HG03066 (cell line): ENCODE measurements around the gene STX19.
"Not testable (repeated sequence)": the region's sequence is repeated elsewhere in the genome, so short reads cannot be mapped to it uniquely, and the experiment has no call there.

ENCODE experiments used
- ATAC-seq: cut with Tn5 transposase; IDR thresholded peaks from one replicate; pipeline ENCODE4 v1.9.1; 2021; ENCODE audit warnings: low read depth; ENCODE audit not compliant: unreplicated experiment

The STX19 gene

GRCh38 chr3:94028093-94028837 is at the start of gene STX19:
Gene STX19 (minus strand): TSS chr3:94028597. CDS start chr3:94015269, 13,328 bp downstream.
- no peak for ATAC-seq

DNA sequence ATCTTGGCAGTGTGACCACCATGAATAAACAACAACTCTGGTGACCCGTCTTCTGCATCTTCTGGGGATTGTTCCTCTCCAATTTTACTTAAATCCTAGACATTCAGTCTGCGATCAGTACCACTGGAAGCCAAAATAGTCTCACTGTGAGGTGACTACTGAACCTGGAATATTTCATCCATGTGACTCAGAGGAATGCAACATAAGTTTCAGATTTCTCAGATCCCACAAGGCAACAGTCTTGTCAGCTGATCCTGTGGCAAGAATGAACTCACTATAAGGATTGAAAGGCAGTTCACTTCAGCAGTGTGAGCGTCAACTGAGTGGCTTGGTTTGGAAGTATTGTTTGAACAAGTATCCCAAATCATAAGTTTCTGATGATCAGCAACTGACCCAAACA is 47.7 kb upstream of the STX19 start:
- no peak for ATAC-seq

GRCh38 chr3:94071713-94072284 is 43.4 kb upstream of the STX19 start:
- peak; percentile 70 for ATAC-seq

DNA sequence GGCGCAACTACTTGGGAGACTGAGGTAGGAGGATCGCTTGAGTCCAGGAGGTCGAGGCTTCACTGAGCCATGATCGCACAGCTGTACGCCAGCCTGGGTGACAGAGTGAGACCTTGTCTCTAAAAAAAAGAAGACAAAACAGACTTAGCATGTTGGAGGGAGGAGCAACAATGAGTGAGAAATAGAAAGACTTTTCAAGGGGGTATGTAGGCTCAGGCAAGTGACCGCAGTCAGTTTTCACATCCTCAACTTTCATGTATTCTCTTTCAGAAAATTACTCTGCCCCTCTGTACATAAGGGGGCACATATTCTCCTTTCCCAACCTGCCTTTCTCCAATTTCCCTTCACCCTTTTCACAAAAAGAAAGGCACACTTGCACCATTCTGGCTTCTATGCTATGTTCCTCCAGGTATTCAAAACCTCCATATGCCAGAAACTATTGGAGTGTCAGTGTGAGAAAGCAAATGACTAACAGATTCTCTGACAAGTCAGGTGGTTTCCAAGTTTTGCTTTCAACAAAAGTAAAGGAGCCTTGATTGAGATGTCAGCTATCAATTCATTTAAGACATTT is 42.0 kb upstream of the STX19 start:
- ATAC-seq = no peak

- no peak for ATAC-seq
These were observed 40.9 kb upstream of the STX19 start for GRCh38 chr3:94069194-94069813.

- no peak for ATAC-seq
These were observed 38.4 kb upstream of the STX19 start for GRCh38 chr3:94066506-94067500.

DNA sequence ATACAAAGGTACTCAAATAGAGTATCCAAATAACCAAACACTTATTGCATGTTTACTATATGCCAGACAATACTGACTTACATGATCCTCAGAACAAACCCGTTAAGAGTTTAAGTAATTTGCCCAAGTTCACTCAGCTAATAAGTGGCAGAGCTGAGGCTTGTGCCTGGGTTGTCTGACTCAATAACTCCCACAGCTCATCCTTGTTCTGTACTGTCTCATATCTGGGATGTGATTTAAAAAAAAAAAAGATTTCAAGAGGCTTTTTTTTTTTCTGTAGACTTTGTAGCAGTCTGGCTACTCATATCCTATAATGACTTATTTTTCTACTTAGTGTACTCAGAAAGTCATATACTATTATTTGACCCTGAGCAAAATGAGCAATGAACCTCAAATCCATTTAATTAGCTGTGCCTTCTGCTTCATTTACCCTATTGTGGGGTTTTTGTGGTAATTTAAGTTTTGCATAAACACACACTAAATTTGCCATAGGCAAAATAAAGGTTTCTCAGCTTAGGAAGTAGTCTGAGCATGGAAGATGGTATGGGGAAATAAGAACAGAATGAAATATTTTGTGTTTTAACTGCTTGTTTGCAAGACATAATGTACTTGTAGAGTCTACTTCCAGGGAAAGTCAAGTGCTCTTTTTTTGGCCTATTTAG is 37.6 kb upstream of the STX19 start:
- no peak for ATAC-seq

GRCh38 chr3:94065122-94065521 is 36.7 kb upstream of the STX19 start:
- no peak for ATAC-seq

DNA sequence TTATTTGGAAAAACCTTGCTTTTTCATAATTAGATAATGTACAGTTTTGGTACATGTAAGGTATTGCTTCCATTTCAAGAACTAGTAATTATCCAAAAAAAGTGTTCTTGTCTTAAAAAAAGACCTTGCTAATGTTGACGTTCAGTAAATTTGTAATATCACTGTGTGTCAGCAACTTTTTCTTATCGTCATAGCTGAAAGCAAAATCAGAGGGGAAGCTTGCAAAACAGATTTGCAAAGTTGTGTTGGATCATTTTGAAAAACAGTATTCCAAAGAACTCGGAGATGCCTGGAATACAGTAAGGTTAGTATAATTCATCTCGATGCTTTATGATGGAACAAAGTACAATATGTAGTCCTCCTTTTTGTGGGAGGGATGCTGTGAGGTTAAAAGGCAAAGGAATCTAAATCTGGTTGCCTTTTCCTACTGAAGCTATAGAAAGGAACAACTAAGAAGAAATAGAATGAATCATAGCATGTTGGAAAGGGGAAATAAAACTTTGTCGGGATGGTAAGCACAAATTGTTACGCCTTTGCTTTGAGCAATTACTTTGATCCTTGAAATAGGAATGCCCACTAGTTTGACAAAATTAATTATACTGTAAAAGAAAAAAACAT is 36.0 kb upstream of the STX19 start:
- ATAC-seq = no peak

DNA sequence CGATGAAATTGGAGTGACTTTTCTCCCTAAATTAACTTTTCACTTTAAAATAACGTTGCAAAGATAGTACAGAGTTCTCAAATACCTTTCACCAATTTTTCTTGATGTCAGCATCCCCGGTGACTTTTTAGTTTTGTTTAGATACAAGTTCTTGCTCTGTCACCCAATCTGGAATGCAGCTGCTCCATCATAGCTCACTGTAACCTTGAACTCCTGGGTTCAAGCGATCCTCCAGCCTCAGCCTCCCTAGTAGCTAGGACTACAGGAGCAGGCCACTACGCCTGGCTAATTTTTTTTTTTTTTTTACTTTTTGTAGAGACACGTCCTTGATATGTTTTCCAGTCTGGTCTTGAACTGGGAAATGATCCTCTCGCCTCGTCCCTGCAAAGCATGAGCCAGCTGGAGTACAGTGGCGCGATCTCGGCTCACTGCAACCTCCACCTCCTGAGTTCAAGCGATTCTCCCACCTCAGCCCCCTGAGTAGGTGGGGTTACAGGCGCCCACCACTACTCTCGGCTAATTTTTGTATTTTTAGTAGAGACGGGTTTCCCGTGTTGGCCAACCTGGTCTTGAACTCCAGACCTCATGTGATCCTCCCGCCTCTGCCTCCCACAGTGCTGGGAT is 35.2 kb upstream of the STX19 start:
- ATAC-seq = no peak

- ATAC-seq = peak; percentile 92
These were observed 34.4 kb upstream of the STX19 start, which contains the start of the genes DHFR2 and NSUN3 for GRCh38 chr3:94062513-94063404. Gene DHFR2 (minus strand): TSS chr3:94062916. CDS start chr3:94061511, 1,405 bp downstream. Gene NSUN3 (plus strand): TSS chr3:94063061. CDS start chr3:94063127, 66 bp downstream.

GRCh38 chr3:94061297-94061696 is 32.9 kb upstream of the STX19 start:
- no peak for ATAC-seq

GRCh38 chr3:94050546-94050945 is 22.1 kb upstream of the STX19 start:
- no peak for ATAC-seq

DNA sequence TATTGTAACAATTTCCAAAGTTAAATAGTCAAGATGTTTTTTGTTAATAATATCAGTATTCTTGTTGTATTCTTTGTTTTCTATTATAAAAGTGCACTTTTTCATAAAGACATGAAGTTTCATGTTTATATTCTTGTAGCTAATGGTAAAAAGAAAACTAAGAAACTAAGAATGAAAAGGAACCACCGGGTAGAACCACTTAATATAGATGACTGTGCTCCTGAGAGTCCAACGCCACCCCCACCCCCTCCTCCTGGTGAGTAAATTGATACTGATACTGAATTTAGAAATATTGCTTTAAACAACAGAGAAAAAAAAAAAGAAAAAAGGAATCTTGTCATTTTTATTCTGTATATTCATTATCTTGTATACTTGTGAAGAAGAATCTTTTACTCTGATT is 20.9 kb upstream of the STX19 start:
- ATAC-seq = no peak

DNA sequence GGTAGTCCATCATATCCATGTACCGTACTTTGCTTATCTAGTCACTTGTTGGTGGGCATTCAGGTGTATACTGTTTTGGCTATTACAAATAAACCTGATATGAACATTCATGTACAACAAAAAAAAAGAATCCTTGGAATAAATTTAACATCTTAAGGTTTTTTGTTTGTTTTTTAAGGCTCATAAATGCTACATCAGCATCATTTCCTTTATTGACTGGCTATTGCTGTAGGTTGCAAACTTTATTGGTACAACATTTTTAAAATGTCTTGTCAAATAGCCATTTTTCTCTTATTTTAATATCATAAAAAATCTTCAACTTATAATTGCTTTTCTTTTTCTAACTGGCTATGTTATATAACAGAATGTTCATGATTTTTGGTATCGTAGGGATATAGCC is 18.1 kb upstream of the STX19 start:
- ATAC-seq = no peak

- ATAC-seq = not testable (repeated sequence)
These were observed 15.9 kb upstream of the STX19 start for GRCh38 chr3:94044100-94044936.

GRCh38 chr3:94043285-94043684 is 14.9 kb upstream of the STX19 start:
- ATAC-seq = no peak
